ENCODE measurements around the gene RIOK1. TPM values are rescaled to one million over a fixed set of nuclear protein-coding genes. Genes with fewer than 3 reads are reported as not detected.

The RIOK1 gene
- total and polyA plus RNA-seq, 2 of the 13 experiments (the other 11 are each of a cell fraction or from before 2014, with no cell fraction given), result 9.4 to 37.8 TPM

DNA sequence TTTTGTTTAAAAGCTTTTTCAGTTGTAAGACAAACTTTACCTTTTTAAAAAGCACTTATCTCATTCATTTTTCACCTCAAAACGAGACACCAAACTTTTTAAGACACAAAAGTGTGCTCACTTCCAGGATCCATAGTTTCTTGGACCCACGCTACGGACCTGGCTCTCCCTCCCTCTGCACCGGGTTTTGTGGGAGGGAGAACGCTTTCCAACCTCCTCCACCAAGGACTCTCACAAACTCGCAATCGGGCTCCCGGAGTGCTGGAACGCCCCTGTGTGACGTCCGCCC, 502 bp upstream of the RIOK1 start:
- peak overlapping the region; percentile 86 for H3K9ac ChIP-seq (ENCODE audit: insufficient read depth, low read depth, low read length)
- H3K4me2 ChIP-seq (ENCODE audit: low read depth, low read length), result peak overlapping the region; percentile 92
- peaks cover 4 to 11% of the 10 kb centered on the region in 2 experiments; a peak in 4 of 5 replicates for H3K36me3 ChIP-seq (replicated peaks in 1 of 2; ENCODE audit: control insufficient read depth in 1 of 2, insufficient read depth in 2 of 2, low read length in 2 of 2)
- intact Hi-C loops (cut with micrococcal nuclease; ENCODE audit: unreplicated experiment) (loop anchor here (1.0 kb wide), 1 partner anchor 47 kb away; no protein-coding TSS in a partner anchor), in situ Hi-C loops (cut with HindIII; ENCODE audit: extremely low pct_ligation_motif_present, low pct_unique_long_range_greater_than_20kb) (no loop called here)
- WGBS (ENCODE audit: low lambda C conversion rate), result 1% methylated on average over 11 of the region's 11 CpGs
- TF ChIP-seq CREM (IDR thresholded peaks at IDR 0.05) (no peak), CREM (CRISPR knock-in tag; IDR thresholded peaks at IDR 0.05) (no peak), ZNF775 (CRISPR knock-in tag; IDR thresholded peaks at IDR 0.05; ENCODE audit: borderline replicate concordance) (no peak; the same call in 1 of the 2 replicates), RELA (CRISPR knock-in tag; IDR thresholded peaks at IDR 0.05) (peak; percentile 46; the same call in 1 of the 2 replicates), PAF1 (CRISPR knock-in tag; IDR thresholded peaks at IDR 0.05) (no peak), TCF7 (IDR thresholded peaks at IDR 0.05; ENCODE audit: low read depth) (no peak), SP1 (IDR thresholded peaks at IDR 0.05) (no peak), SP1 (CRISPR knock-in tag; IDR thresholded peaks at IDR 0.05) (no peak; the same call in 1 of the 2 replicates), NR2F6 (IDR thresholded peaks at IDR 0.05) (no peak), NR2F6 (CRISPR knock-in tag; IDR thresholded peaks at IDR 0.05) (no peak), ZBTB3 (CRISPR knock-in tag; IDR thresholded peaks at IDR 0.05; ENCODE audit: borderline replicate concordance, low read depth) (peak; percentile 20; the same call in 1 of the 2 replicates), NPAS2 (CRISPR knock-in tag; IDR thresholded peaks at IDR 0.05; ENCODE audit: borderline replicate concordance) (0 out of 2 replicates have a peak, but pooled peaks have one; percentile 54), ZNF577 (CRISPR knock-in tag; IDR thresholded peaks at IDR 0.05; ENCODE audit: borderline replicate concordance, low read depth) (peak; percentile 89; the same call in 1 of the 2 replicates), ZC3H4 (CRISPR knock-in tag; IDR thresholded peaks at IDR 0.05; ENCODE audit: borderline replicate concordance) (peak; percentile 77; the same call in 1 of the 2 replicates), ZNF101 (CRISPR knock-in tag; IDR thresholded peaks at IDR 0.05; ENCODE audit: borderline replicate concordance, low read depth) (0 out of 2 replicates have a peak, but pooled peaks have one; percentile 35), SOX13 (IDR thresholded peaks at IDR 0.05) (no peak), SOX13 (CRISPR knock-in tag; conservative IDR thresholded peaks at IDR 0.05 in 1 of 2, IDR thresholded peaks at IDR 0.05 in 1 of 2) (peak in 1 of 2 experiments; percentile 30; a peak in 2 of 4 replicates), ZNF619 (CRISPR knock-in tag; IDR thresholded peaks at IDR 0.05) (no peak), MTA1 (CRISPR knock-in tag; IDR thresholded peaks at IDR 0.05; ENCODE audit: borderline replicate concordance) (no peak), ZNF605 (CRISPR knock-in tag; IDR thresholded peaks at IDR 0.05) (no peak)
- TF ChIP-seq, protein P1, sequence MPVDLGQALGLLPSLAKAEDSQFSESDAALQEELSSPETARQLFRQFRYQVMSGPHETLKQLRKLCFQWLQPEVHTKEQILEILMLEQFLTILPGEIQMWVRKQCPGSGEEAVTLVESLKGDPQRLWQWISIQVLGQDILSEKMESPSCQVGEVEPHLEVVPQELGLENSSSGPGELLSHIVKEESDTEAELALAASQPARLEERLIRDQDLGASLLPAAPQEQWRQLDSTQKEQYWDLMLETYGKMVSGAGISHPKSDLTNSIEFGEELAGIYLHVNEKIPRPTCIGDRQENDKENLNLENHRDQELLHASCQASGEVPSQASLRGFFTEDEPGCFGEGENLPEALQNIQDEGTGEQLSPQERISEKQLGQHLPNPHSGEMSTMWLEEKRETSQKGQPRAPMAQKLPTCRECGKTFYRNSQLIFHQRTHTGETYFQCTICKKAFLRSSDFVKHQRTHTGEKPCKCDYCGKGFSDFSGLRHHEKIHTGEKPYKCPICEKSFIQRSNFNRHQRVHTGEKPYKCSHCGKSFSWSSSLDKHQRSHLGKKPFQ (CRISPR knock-in tag; IDR thresholded peaks at IDR 0.05; ENCODE audit: insufficient replicate concordance), result peak; percentile 9
- TF ChIP-seq, protein P2, sequence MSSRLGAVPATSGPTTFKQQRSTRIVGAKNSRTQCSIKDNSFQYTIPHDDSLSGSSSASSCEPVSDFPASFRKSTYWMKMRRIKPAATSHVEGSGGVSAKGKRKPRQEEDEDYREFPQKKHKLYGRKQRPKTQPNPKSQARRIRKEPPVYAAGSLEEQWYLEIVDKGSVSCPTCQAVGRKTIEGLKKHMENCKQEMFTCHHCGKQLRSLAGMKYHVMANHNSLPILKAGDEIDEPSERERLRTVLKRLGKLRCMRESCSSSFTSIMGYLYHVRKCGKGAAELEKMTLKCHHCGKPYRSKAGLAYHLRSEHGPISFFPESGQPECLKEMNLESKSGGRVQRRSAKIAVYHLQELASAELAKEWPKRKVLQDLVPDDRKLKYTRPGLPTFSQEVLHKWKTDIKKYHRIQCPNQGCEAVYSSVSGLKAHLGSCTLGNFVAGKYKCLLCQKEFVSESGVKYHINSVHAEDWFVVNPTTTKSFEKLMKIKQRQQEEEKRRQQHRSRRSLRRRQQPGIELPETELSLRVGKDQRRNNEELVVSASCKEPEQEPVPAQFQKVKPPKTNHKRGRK (CRISPR knock-in tag; IDR thresholded peaks at IDR 0.05), result 0 out of 2 replicates have a peak, but pooled peaks have one; percentile 25
- POLR2A ChIA-PET, result interaction anchor here (0.8 to 2.6 kb wide), 31 partner anchors 8 to 226 kb away, joined by 3 to 39 read pairs (median 5); partner anchors contain the start of genes DSP, SNRNP48 and SSR1
- no peaks in the 10 kb centered on the region for H3K9me3 ChIP-seq (ENCODE audit: low read length)
- H3K79me2 ChIP-seq (ENCODE audit: insufficient read depth, low read length), result peaks cover 34% of the 10 kb centered on the region
- peak overlapping the region; percentile 71 for H2AFZ ChIP-seq (ENCODE audit: low read length)
- H3K4me3 ChIP-seq (replicated peaks in 1 of 3; ENCODE audit: insufficient read depth in 1 of 3, low read depth in 2 of 3, low read length in 3 of 3), result peak overlapping the region; percentile 78 to 87 (median 84)
- ATAC-seq (no peak; the same call in 2 of the 3 replicates), FAIRE-seq (no peak), DNase-seq (ENCODE audit: low spot score) (no peak)
- H4K20me1 ChIP-seq (ENCODE audit: insufficient read depth, low read length), result no peaks in the 10 kb centered on the region
- H3K27me3 ChIP-seq (ENCODE audit: control insufficient read depth in 1 of 2, insufficient read depth in 2 of 2, low read length in 2 of 2), result no peaks in the 10 kb centered on the region; a peak in 1 of 5 replicates
- no TSS peak for BruUV-seq (replicated peaks)
- peak overlapping the region; percentile 88 for H3K27ac ChIP-seq (ENCODE audit: extremely low read length, insufficient read depth, low read length)
- CTCF ChIA-PET (ENCODE audit: low intra/inter-chr PET ratio, low total read pairs), result interaction anchor here (1.6 to 2.5 kb wide), 2 partner anchors 50 to 113 kb away, joined by 6 to 7 read pairs; no protein-coding TSS in a partner anchor
- H3K4me1 ChIP-seq (ENCODE audit: insufficient read depth, low read length), result peaks cover 37% of the 10 kb centered on the region

All from HepG2 (cell line).